NCI-H510A (cell line): ENCODE results near the gene NECTIN2.
"Not testable (repeated sequence)": the region's sequence is repeated elsewhere in the genome, so short reads cannot be mapped to it uniquely, and the experiment has no call there.

Source experiments
- DNase-seq: peaks from one replicate; lab custom pipeline; 2025; lab: John Stamatoyannopoulos, UW

NECTIN2 gene

DNA sequence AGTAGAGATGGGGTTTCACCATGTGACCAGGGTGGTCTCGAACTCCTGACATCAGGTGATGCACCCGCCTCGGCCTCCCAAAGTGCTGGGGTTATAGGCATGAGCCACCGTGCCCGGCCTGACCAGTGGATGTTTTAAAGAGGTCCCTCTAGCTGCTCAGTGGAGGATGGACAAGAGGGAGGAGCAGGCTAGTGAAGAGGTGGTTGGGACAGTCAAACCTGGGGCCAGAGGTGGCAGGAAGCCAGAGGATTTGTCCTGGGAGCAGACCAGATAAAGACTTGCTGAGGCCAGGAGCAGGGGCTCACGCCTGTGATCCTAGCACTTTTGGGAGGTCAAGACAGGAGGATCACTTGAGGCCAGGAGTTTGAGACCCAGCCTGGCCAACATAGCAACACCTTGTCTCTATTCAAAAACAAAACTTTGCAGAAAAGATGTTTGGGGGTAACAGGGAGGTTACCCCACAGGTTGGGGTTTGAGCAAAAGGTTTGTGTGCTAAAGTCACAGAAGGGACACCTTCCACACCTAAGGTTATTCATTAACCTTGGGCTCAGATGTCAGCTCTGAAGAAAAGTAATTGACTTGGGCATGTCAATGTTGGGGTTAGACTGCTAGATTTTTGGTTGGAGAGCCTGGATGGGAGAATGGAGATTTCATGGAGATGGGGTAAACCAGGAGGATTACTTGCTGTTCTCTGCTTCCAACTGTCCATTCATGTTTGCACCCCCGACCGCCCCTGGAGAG is 28.2 kb upstream of the NECTIN2 start:
- DNase-seq = no peak

DNA sequence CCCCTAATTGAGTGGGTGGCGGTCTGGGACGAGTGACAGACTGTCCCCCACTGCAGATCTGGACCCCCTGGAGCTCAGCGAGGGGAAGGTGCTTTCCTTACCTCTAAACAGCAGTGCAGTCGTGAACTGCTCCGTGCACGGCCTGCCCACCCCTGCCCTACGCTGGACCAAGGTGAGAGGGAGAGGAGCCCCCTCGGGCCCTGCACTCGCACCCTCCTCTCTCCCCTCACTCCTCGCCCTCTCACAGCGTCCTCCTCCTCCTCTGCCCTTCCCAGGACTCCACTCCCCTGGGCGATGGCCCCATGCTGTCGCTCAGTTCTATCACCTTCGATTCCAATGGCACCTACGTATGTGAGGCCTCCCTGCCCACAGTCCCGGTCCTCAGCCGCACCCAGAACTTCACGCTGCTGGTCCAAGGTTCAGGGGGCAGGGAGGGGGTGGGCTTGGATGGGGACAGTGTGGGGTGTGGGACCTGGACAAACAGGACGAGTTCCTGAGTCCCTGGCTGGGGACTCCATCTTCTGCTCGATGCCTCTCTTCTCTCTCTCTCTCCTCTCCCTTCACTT is 27.5 kb upstream of the NECTIN2 start:
- no peak for DNase-seq

DNA sequence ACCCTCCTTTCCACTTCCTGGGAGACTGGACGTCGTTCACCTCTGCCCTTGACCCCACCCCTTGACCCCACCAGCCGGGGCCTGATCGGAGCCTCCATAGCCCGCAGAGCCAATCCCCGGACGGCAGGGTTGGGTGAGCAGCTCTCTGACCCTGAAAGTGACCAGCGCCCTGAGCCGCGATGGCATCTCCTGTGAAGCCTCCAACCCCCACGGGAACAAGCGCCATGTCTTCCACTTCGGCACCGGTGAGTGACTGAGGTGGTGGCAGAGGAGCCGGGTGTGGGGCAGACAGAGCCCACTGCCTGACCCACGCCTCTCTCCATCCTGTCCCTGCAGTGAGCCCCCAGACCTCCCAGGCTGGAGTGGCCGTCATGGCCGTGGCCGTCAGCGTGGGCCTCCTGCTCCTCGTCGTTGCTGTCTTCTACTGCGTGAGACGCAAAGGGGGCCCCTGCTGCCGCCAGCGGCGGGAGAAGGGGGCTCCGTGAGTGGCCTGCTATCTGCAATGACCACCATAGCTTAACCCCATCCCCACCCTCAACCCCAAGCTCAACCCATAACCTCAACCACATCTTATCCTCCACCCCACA is 26.8 kb upstream of the NECTIN2 start:
- DNase-seq = no peak

DNA sequence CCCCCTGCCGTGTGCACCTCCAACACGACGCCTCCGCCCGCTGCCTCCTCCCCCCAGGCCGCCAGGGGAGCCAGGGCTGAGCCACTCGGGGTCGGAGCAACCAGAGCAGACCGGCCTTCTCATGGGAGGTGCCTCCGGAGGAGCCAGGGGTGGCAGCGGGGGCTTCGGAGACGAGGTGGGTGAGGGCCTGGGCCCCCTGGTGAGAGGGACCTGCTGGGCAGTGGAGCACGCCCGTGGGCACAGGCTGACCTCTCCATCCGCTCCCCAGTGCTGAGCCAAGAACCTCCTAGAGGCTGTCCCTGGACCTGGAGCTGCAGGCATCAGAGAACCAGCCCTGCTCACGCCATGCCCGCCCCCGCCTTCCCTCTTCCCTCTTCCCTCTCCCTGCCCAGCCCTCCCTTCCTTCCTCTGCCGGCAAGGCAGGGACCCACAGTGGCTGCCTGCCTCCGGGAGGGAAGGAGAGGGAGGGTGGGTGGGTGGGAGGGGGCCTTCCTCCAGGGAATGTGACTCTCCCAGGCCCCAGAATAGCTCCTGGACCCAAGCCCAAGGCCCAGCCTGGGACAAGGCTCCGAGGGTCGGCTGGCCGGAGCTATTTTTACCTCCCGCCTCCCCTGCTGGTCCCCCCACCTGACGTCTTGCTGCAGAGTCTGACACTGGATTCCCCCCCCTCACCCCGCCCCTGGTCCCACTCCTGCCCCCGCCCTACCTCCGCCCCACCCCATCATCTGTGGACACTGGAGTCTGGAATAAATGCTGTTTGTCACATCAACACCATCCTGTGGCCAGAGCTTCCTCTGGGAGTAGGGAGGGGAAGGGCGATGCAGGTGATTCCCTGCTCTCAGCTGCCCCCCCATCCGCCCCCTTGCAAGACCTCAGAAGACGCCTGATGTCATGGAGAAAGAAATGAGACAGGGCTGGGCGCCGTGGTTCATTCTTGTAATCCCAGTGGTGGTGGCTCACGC is 25.2 kb upstream of the NECTIN2 start:
- no peak for DNase-seq

DNA sequence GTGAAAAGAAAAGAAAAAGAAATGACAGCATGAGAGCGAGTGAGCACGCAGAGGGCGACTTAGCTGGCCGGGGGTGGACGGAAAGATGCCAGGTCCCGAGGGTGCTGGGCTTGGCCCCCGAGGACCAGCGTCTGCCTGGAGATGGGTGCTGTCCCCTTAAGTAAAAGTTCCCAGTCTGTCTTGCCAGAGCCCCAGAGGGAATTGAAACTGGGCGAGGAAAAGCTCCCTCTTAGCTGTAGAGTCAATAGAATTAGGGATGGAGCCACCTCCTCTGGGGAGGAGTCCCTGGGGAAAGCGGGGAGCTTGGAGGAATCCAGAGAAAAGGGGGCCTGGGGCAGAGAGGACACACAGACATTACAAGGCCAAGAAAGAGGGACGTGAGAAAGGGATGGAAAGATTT is 23.9 kb upstream of the NECTIN2 start:
- no peak for DNase-seq

DNA sequence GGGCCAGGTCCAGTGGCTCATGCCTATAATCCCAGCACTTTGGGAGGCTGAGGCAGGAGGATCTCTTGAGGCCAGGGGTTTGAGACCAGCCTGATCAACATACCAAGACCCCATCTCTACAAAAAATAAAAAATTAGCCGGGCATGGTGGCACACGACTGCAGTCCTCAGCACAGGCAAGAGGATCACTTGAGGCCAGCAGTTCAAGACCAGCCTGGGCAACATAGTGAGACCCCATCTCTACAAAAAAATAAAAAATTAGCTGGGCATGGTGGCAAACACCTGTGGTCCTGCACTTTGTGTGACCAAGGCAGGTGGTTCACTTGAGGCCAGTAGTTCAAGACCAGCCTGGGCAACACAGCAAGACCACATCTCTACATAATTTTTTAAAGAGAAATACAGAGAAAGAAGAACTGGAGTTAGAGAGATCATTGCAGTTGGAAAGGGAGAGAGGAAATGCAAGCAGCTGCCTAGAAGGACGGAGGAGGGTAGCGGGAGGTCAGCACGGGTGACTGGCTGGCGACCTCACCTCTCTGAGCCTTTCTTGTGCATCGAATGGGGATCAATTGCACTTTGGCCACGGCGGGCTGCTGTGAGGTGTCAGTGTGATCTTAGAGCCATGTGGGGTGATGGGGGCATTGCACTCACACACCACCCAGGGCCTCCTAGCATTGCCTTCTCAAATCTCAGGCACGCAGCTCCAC is 23.3 kb upstream of the NECTIN2 start:
- DNase-seq = no peak

DNA sequence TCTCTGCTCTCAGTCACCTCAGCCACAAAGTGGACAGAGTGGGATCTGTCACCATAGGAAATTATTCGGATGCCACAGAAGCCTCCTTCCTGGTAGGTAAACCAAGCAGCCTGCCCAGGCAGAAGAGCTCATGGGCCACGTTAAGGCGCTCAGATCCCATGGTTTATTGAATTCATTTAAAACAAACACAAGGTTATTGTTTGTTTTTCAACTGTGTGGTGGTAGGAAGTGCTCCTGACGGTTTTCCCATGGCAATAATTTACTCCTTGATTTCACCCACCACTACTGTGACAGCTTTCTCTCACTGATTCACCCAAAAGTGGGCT is 22.8 kb upstream of the NECTIN2 start:
- no peak for DNase-seq

DNA sequence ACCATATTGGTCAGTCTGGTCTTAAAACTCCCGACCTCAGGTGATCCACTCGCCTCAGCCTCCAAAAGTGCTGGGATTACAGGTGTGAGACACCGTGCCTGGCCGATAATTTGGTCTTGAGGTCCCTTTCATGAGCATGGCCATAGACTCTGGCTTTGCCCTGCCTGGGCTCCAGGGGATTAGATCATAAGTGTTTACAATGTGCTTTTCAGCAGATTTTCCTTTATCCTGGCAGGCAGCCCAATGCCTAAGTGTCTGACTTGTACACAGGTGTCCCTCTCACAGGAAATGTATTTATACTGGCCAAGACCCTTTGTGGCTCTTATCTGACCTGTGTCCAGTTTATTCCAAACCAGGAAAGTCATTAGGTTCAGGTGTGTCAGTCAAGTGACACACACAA is 21.3 kb upstream of the NECTIN2 start:
- peak; percentile 59 for DNase-seq

DNA sequence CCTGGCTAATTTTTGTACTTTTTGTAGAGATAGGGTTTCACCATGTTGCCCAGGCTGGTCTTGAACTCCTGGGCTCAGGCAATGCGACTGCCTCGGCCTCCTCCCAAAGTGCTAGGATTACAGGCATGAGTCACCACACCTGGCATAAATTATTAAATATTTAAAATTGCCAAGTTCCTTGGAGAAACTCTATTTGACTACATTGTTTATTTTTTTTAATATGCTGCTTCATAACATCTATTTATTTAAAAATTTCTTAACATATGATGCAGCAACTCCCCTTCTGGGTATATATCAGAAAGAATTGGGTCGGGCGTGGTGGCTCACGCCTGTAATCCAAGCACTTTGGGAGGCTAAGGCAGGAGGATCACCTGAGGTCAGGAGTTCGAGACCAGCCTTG is 13.2 kb upstream of the NECTIN2 start:
- DNase-seq = not testable (repeated sequence)

DNA sequence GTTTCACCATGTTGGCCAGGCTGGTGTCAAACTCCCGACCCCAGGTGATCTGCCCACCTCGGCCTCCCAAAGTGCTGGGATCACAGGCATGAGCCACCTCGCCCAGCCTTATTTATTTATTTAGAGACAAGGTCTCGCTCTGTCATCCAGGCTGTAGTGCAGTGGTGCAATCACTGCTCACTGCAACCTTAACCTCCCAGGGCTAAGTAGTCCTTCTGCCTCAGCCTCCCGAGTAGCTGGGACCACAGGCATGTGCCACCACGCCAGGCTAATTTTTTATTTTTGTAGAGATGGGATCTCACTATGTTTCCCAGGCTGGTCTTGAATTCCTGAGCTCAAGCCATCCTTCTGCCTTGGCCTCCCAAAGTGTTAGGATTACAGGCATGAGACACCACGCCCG is 11.7 kb upstream of the NECTIN2 start:
- not testable (repeated sequence) for DNase-seq

DNA sequence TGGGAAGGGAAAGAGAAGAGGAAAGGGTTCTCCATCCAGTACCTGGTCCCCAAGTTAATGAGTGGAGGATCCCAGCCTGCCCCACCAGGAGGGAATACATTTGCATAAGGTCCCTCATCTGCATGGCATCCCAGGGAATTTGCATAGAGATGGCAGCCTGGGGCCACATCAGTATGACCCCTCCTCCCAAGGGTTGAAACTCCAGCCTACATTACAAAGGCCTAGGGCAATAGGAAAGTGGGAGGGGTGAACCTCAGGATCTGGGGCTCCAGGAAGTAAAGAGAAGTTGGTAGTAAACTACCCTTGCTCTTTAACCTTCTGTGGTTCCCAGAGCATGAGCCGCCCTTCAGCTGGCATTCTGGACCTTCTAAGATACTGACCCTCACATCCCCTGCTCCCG is 6.8 kb upstream of the NECTIN2 start:
- no peak for DNase-seq

DNA sequence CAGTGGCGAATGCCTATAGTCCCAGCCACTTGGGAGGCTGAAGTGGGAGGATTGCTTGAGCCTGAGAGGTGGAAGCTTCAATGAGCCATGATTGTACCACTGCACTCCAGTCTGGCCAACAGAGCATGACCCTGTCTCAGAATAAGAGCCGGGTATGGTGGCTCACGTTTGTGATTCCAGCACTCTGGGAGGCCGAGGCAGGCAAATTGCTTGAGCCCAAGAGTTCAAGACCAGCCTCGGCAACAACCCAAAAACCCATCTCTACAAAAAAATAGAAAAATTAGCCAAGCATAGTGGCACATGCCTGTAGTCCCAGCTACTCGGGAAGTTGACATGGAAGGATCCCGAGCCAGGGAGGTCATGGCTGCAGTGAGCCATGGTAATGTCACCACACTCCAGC is 5.3 kb upstream of the NECTIN2 start:
- DNase-seq = no peak

DNA sequence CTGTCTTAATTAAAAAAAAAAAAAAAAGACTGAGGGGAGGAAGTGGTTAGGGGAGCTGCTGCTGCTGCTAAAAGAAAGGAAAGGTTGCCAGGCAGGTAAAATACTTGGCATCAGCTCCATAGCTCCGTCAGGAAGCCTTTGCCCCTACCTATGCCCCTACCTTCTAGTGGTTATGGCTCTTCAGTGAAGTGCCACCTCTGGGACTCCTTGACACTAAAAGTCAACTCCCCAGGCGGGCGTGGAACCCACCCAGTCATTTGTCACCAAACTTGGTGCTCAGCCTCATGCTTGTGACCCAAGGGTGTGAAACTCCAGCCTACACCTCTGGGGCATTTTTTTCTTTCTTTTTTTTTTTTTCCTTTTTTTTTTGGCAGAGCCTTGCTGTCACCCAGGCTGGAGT is 4.9 kb upstream of the NECTIN2 start:
- no peak for DNase-seq

DNA sequence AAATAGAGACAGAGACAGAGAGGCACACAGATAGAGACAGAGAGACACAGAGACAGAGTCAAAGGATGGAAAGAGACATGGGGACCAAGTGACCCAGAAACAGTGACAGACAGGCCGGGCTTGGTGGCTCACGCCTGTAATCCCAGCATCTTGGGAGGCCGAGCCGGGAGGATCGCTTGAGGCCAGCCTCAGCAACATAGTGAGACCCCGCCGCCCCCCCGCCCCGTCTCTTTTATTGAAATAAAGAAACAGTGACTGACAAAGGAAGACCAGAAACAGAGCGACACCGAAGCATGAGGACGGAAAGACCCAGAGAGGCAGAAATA is 848 bp upstream of the NECTIN2 start:
- DNase-seq = no peak

DNA sequence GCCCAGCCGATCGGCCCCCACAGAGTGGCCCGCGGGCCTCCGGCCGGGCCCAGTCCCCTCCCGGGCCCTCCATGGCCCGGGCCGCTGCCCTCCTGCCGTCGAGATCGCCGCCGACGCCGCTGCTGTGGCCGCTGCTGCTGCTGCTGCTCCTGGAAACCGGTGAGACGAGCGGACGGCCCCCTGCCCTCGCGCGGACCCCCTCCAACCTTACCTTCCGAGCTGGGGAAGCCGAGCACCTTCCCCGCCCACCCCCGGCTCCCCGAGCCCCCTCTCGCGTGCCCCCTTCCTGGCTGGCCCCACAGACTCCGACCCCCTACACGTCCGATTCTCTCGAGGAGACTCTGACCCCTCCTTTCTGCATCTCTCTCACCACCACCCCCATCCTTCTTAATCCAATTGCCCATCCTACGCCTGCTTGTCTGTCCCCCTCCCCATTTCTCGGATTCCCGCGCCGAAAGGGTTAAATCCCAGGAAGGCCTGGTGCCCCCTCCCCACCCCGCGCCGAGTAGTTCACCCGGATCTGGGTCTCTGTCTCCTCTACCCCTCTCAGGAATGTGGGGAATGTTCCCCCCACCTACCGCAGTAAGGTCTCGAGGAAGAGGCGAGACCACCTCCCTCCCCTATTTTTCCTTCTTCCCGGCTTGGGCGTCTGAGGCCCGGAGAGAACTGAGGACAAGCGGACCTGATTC is 502 bp downstream of the NECTIN2 start:
- no peak for DNase-seq

DNA sequence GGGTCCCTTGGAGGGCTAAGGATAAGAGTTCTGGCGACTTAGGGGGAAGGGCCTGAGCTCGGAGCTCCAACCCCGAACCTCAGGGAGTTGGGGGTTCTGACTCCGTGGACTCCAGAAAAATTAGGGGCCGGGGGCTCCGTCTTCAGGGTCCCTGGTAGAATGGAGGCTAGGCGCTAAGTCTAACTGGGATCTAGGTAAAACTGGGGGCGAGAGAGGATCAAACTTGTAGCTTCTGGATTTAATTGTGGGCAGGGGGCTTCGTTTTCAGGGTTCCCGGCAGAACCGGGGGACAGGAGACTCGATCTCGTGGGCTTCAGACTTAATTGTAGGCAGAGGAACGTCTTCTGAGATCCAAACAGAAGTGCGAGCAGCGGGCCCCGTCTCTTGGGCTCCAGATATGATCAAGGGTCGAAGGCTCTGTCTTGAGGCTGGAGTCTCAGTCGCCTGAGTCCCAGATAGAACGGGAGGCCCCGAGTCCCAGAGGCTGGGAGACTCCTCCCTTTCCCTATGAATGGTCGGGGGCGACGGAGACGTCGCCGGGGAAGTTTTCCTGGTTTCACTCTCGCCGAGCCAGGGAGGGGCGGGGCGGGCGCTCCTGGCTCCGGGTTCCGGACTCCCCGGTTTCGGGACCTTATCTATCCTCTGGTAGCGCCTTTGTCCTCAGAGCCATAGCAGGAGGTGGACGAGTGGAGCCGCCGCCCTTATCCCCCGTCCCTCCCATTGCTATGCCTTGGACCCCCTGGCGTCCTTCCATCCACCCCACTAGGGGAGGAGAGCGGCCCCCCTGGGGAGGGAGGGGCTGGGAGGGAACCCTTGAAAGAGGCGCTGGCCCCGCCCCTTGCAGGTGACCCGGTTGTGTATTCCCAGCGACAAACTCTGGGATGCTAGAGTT is 1.3 kb downstream of the NECTIN2 start:
- peak; percentile 72 for DNase-seq

DNA sequence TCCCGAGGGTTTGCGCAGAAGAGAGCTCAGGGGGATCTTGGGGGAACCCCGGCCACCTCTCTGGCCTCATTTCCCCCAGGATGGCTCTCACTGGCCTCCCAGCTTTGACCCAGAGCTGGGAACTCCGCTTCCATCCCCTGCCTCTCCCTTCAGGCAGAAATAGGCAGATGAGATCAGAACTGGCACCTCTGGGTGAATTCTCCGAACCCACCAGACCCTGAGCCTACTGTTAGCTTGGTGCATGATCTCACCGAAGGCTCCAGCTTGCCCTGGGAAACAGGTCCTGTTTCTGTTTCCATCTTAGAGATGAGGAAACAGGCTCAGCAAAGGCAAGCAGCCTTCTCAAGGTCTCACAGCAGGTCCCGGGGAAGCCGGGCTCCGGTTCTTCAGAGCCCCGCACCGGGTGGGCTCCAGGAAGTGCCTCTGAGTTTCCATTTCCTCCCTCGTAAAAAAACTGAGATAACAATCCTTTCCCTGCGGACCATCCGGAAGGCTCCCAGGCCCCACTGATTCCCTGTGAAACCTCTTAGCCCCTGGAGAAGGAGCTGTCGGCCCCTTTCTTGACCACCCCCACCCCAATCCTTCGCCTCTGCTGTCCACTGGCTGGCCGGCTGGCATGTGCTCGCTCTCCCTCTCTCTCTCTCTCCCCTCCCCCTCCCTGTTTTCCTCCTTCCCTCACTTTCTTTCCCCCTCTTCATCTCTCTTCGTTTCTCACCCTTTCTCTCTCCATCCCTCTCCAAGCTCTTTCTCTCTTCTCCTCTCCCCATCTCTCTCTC is 2.1 kb downstream of the NECTIN2 start:
- DNase-seq = no peak

DNA sequence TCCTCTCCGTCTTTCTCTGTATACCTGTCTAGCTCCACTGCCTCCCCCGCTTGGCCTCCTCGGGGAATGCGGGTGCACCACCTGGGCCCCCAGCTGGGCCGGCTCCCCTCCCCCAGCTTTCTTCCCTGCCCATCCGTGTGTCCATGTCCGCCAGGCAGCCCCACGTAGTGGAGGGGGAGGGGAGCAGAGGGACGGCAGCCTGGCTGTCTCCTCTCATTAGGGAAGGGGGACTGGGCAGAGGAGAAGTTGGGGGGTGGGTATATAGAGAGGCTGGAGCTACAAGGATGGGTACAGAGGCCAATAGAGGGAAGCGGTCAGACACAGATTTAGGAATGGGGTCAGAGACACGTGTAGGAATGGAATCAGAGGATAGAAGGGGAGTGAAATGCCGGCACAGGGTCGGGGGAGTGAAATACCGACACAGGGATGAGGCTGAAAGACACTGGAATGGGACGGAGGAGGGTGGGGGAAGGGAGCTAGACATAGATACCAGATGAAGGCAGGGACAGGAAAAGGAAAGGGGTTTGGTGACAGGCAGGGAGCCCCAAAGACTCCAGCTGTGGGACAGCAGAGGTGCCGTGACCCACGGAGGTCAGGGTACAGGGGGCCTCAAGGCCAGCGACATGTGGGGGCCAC is 2.8 kb downstream of the NECTIN2 start:
- no peak for DNase-seq

DNA sequence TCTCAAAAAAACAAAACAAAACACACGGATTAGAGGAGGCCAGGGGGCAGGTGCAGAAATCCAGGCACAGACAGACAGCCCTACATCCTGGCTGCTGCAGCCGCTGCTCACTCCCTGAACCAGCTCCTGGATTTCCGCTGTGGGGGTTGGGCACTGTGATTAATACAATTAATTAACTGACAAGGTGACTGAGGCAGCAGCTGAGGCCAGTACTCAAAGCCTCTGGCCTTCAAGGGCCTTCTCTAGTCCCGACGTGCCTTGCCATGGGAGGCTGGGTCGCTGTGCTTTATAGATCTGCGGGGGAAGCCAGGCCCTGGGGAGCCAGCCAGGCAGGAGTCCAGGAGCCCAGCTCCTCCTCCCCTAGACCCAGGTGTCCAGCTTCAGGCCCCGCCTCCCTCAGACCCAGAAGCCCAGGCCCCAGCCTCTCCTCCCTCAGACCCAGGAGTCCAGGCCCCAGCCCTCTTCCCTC is 4.6 kb downstream of the NECTIN2 start:
- DNase-seq = no peak
